Measurements from ENCODE around the gene BPTF.
"Not testable (repeated sequence)": the region's sequence is repeated elsewhere in the genome, so short reads cannot be mapped to it uniquely, and the experiment has no call there.

Gene BPTF

GRCh38 chr17:67891481-67892119 lies 66.3 kb downstream of the BPTF start:
- peak; percentile 56 for TF ChIP-seq CTCF (IDR thresholded peaks at IDR 0.05; ENCODE audit: low read depth, low read length)
- peaks cover 64% of the 10 kb centered on the region for H3K36me3 ChIP-seq
- DNase-seq, result peak; percentile 50
- no peaks in the 10 kb centered on the region for H3K9me3 ChIP-seq (ENCODE audit: severe bottlenecking)
- no peaks in the 10 kb centered on the region for H3K27me3 ChIP-seq (ENCODE audit: insufficient read depth, low read depth, severe bottlenecking)
- no peak overlapping the region for H3K27ac ChIP-seq
- H3K4me3 ChIP-seq (ENCODE audit: low read depth, low read length), result no peak overlapping the region

GRCh38 chr17:67902511-67903231 lies 77.4 kb downstream of the BPTF start:
- no peak overlapping the region for H3K4me3 ChIP-seq (ENCODE audit: low read depth, low read length)
- no peak for DNase-seq
- H3K27me3 ChIP-seq (ENCODE audit: insufficient read depth, low read depth, severe bottlenecking), result no peaks in the 10 kb centered on the region
- no peaks in the 10 kb centered on the region for H3K9me3 ChIP-seq (ENCODE audit: severe bottlenecking)
- peaks cover 74% of the 10 kb centered on the region for H3K36me3 ChIP-seq
- H3K27ac ChIP-seq, result no peak overlapping the region
- TF ChIP-seq CTCF (IDR thresholded peaks at IDR 0.05; ENCODE audit: low read depth, low read length), result no peak

GRCh38 chr17:67905298-67905697 lies 80.0 kb downstream of the BPTF start:
- H3K27me3 ChIP-seq (ENCODE audit: insufficient read depth, low read depth, severe bottlenecking); H3K4me3 ChIP-seq (ENCODE audit: low read depth, low read length); H3K9me3 ChIP-seq (ENCODE audit: severe bottlenecking); H3K27ac ChIP-seq; DNase-seq: not testable (repeated sequence)
- H3K36me3 ChIP-seq, result peaks cover 73% of the 10 kb centered on the region

GRCh38 chr17:67910117-67910803 lies 85.0 kb downstream of the BPTF start:
- H3K27me3 ChIP-seq (ENCODE audit: insufficient read depth, low read depth, severe bottlenecking); H3K4me3 ChIP-seq (ENCODE audit: low read depth, low read length); DNase-seq; H3K27ac ChIP-seq; H3K9me3 ChIP-seq (ENCODE audit: severe bottlenecking): not testable (repeated sequence)
- peaks cover 83% of the 10 kb centered on the region for H3K36me3 ChIP-seq

GRCh38 chr17:67911059-67911782 lies 85.9 kb downstream of the BPTF start:
- H3K27me3 ChIP-seq (ENCODE audit: insufficient read depth, low read depth, severe bottlenecking), result no peaks in the 10 kb centered on the region
- no peak for TF ChIP-seq CTCF (IDR thresholded peaks at IDR 0.05; ENCODE audit: low read depth, low read length)
- H3K4me3 ChIP-seq (ENCODE audit: low read depth, low read length), result no peak overlapping the region
- no peaks in the 10 kb centered on the region for H3K9me3 ChIP-seq (ENCODE audit: severe bottlenecking)
- H3K36me3 ChIP-seq, result peaks cover 83% of the 10 kb centered on the region
- no peak for DNase-seq
- no peak overlapping the region for H3K27ac ChIP-seq

GRCh38 chr17:67912088-67912487 lies 86.8 kb downstream of the BPTF start:
- TF ChIP-seq CTCF (IDR thresholded peaks at IDR 0.05; ENCODE audit: low read depth, low read length), result no peak
- peaks cover 82% of the 10 kb centered on the region for H3K36me3 ChIP-seq

More at GRCh38 chr17:67912088-67912487, 86.8 kb downstream of the BPTF start:
- Histone ChIP-seq H3K9me3 (ENCODE audit: severe bottlenecking) (no peaks in the 10 kb centered on the region), H3K27ac (no peak overlapping the region), H3K4me3 (ENCODE audit: low read depth, low read length) (no peak overlapping the region), H3K27me3 (ENCODE audit: insufficient read depth, low read depth, severe bottlenecking) (no peaks in the 10 kb centered on the region)
- no peak for DNase-seq

All from WERI-Rb-1 (cell line).